HG02610 (cell line): Measurements from ENCODE around the gene ING4.
A peak's percentile ranks its signal among the peaks of the same experiment; 100 is the strongest.
"Not testable (repeated sequence)": the region's sequence is repeated elsewhere in the genome, so short reads cannot be mapped to it uniquely, and the experiment has no call there.

Experiments used
- ATAC-seq: cut with Tn5 transposase; IDR thresholded peaks from one replicate; pipeline ENCODE4 v1.9.1; 2021; ENCODE audit warnings: mild to moderate bottlenecking, moderate library complexity; ENCODE audit not compliant: unreplicated experiment

ING4 gene

GRCh38 chr12:6662906-6663742, at the start of gene ING4:
Gene ING4, minus strand, starts transcription at chr12:6663119. Its CDS starts 18 bp downstream, at chr12:6663101.
- peak; percentile 96 for ATAC-seq

- ATAC-seq: no peak
These were observed 46.1 kb upstream of the ING4 start for GRCh38 chr12:6708960-6709394.

- not testable (repeated sequence) for ATAC-seq
These were observed 45.4 kb upstream of the ING4 start for GRCh38 chr12:6708351-6708750.

GRCh38 chr12:6703631-6704030, 40.7 kb upstream of the ING4 start:
- ATAC-seq: no peak

DNA sequence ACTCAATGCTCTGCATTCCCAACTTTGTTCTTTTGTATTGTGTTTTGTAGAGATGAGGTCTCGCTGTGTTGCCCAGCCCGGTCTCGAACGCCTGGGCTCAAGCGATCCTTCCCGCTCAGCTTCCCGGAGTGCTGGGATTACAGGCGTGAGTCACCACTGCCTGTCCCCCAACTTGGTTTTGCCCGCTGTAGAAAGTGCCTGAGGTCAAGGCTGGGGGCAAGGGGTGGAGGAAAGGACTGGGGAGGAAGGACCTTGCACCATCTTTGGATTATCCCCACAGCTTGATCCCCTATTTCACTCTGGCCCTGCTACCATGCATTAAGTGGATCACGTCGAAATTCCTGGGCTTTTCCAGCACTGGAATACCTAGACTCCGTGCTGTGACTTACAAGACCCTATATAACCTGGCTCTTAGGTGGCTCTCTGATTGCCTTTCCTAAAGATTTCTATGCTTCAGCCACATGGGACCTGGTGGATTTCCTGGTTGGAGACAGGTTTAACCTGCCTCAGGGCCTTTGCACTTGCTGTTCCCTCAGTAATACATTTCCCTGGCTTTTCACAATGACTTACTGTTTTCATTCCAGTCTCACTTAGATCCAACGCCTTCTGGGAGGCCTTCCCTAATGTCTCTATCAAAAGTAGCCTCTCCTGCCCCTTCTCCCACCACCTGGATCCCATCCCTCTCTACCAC, 38.3 kb upstream of the ING4 start:
- no peak for ATAC-seq

DNA sequence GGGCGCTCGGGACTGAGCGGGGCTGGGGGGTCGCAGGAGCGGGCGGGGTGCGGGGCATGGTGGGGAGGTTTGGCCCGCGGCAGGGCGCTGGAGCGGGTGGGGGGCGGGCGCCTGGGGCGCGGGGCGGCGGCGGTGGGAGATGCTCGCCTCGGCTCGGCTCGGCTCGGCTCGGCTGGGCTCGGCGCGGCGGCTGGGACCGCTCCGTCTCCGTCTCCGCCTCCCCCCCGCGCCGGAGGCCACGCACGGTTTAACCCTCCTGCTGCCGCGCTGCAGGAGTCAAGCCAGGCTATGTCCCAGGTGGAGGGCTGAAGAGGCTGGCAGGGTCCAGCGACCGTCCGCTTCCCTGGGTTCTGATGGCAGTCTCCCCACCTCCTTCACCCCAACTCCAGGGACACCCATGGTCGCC, 37.7 kb upstream of the ING4 start, which contains the start of gene PIANP:
Gene PIANP (minus strand): TSS at position 170 of the 406 bp plus-strand sequence. CDS start 2,754 bp downstream, outside the sequence.
- no peak for ATAC-seq

GRCh38 chr12:6699989-6700645, 37.2 kb upstream of the ING4 start:
- no peak for ATAC-seq

DNA sequence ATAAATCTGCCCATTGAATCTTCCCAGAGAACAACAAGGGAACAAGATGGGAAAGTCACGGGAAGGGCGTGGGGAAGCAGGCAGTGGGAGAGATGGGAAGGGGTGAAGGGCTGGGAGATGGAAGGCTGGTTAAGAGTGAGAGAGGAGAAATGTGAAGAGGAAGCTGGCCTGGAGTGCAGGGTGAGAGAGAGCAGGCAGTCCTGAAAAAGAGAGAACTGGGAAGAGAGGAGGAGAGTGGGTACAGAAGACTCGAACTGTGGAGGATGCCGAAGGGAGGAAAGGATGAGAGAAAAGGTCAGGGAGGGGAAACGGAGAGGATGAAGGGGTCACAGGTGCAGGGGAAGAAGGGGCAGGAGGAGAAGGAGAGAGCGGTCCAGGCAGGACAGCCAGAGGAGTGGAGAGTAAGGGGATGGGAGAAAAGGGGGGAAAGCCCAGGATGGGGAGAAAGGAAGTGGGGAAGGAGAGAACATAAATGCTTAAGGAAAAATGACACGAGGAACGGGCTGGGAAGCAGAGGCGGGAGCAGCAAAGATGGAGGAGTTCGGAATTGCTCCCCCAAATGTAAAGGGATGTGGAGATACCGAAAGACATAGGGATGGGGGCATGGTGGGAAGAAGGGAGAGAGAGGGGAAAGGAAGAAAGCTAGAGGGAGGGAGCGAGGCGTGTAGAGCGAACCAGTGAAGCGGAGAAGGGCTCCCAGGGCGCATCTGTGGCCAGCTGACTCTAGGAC, 36.5 kb upstream of the ING4 start:
- no peak for ATAC-seq

DNA sequence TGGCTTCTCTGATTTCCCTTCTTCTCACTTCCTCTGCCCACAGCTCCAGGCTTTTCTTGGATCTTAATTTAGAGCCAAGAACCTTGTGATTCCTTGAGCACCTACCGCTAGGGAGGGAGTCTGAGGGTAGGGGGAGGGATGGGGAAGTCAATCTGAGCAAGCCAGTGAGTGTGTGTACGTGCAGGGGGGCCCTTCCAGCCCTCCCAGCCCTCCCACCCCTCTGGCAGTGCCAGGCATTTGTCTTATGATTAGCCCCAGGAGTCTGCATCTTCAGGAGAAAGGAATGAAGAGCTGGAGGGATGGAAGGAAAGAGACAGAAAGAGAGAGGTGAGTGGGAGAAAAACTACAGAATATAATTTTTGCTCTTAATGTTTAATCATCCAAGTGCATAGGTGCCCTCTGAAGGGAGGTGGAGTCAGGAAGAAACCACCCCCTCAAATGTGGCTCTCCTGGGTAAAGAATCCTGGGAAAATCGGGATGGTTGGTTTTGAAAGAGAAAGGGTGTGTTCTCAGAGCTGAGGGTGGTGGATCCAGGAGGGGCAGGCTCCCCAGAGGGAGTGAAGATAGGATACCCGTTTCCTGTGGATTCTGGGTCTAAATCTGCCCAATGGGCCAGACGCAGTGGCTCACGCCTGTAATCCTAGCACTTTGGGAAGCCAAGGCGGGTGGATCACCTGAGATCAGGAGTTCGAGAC, 35.6 kb upstream of the ING4 start:
- ATAC-seq: no peak

DNA sequence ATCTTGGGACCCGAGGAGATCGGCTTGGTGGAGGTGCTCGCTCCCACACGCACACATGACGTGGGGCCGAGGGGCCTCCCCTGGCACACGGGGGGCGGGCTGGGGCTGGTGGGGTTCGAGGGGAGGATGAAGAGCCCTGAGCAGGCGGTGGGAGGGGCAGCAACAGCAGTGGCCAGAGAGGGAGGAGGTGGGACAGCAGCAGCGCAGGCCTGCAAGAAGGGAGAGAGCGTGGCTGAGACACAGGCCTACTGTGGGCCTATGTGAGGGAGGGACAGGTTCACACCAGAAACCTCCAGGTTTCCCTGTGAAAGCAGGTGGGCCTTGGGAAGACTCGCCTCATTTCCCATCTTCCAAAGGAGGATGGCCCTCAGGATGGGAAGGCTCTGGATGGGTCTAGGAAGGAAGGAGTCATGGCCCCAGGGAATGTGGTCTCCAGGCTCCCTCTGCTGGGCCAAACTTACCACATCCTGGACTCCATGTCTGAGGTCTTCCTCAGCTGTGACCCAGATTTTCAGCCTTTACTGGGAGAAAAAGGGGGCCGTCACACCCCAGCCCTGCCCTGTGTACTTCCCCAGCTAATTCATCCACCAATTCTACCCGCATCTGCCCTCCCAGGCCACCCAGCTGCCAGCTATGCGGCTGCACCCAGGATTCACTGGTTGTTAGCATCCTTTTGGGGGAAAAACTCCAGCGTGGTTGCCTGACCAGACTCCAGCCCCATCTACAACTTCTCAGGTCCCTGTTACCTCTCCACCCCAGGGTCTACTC, 34.8 kb upstream of the ING4 start:
- no peak for ATAC-seq

- ATAC-seq: peak; percentile 44
These were observed 34.0 kb upstream of the ING4 start for GRCh38 chr12:6696690-6697583.

DNA sequence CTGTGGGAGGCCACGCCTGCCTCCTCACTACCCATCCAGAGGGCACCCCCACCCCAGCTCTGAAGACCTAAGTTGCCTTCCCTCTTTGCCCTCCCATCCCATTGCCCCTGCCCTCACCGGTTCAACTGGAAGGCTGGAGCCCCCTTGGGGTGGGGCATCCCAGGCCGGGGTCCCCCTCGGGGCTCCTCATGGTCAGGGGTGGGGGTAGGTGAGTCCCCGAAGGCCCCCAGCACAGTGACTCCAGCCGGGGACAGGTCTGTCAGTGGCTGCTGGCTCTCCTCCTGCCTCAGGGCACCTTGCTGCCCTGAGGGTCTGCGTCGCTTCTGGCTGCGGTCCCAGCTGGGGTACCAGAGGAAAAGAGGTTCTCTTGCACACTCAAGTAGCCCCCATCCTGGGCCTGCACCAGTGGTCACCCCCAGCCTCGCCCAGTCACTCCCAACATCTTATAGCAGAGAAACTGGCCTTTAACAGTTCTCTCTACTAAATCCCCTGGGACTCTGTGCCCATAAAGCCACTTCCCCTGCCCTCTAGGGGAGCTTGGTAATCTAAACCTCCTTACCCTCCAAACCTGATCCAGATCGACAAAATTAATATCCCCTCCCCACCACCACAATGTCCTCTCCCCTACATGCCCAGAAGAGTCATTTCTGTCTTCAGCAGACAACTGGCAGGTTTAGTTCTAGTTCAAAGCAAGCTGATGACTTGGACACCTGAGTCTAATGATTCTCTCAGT, 32.6 kb upstream of the ING4 start:
- no peak for ATAC-seq

DNA sequence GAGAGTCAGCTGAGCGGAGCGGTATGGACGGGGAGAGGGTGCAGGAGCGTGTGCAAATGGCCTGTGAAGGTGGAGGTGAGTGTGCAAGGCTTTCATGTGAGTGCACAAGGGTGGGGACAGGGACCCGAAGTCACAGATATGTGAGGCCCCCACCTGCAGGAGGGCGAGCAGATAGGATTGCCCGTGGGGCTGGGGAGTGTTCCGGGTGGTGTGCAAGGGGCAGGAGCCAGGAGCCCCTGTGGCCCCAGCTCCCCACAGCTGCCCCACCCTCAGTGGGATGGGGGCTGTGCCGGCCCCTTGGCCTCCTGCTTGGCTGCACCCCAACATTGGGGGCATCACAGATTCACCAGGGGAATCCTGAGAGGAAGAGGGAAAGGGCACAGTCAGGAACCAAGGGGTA, 31.8 kb upstream of the ING4 start:
- no peak for ATAC-seq

- no peak for ATAC-seq
These were observed 31.0 kb upstream of the ING4 start for GRCh38 chr12:6693832-6694355.

- ATAC-seq: no peak
These were observed 30.0 kb upstream of the ING4 start for GRCh38 chr12:6692888-6693287.

- no peak for ATAC-seq
These were observed 28.6 kb upstream of the ING4 start for GRCh38 chr12:6691473-6691872.

DNA sequence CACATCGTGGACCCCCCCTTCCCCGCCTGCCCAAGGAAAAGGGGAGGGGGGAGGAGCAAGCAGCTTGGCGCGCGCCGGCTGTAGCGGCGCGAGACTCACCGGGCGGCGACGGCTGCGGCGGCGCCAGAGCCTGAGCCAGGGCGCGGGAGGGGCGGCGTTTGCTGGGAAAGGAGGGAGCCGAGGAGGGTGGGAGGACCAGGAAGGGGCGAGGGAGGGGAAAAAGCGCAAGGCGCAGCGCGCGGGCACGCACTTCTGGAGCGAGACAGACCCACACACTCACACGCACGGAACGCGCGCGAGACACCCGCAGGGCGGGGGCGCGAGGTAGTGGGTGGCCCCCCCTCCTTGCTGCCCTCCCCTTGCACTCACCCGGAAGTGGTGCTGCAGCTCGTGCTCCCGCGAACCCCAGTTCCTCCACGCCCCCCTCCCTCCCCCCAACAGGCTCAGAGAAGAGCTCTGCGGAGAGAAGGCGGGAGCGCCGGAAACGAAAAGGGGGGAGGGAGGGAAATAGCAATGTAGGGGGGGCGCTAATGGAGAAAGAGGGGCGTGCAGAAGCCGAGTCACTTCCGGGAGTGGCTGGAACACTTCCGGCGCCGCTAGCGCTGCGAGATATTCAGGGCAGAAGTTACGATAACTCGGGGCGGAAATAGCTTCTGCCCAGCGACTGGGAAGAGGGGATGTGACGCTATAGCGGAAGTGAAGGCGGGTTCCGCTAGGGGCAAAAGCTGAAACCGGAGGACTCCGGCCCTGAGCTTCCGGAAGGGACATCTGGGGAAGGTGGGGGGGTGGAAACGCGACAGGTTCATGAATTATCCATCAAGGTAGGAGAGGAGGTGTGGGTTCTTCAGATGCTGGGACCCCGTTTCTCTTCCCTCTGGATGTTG, 26.3 kb upstream of the ING4 start, which contains the start of gene ZNF384:
Gene ZNF384 (minus strand): TSS at position 377 of the 884 bp plus-strand sequence. CDS start 9,855 bp downstream, outside the sequence.
- peak; percentile 83 for ATAC-seq
